ENCODE results near the gene BUD31. TPM values are rescaled to one million over a fixed set of nuclear protein-coding genes. Genes with fewer than 3 reads are reported as not detected.
A peak's percentile ranks its signal among the peaks of the same experiment; 100 is the strongest.

Gene BUD31
- total and polyA plus RNA-seq, 11 donors, result 26.1 to 87.8 (median 47.4) TPM

DNA sequence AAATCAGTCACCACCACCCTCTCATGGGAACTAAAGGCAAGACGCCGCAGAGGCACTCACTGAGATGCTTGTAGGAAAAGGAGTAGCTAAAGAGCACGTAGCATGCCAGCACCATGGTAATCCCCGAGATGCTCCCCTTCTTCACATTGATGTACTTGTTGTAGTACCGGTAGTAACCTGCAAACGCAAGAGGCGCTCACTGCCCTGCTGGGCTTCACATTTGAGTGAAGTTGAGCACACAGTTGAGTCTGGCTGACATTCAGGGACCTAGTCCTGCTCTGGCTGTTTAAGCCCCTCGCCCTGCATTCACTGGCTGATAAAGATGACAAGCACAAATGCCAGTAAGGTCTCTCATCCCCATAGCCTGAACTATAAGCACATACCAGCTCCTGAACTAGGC is 50.3 kb downstream of the BUD31 start:
- H3K27ac ChIP-seq, result no peak overlapping the region
- intact Hi-C loops (cut with DNase I), result no loop called here
- WGBS, 4 donors, result 84 to 91% (median 87%) methylated on average over 8 of the region's 8 CpGs
- no peaks in the 10 kb centered on the region for H3K27me3 ChIP-seq
- no peak for DNase-seq
- no peaks in the 10 kb centered on the region for H3K9me3 ChIP-seq
- H3K4me3 ChIP-seq, result no peak overlapping the region
- ATAC-seq, result no peak
- H3K36me3 ChIP-seq, result peaks cover 0 to 87% (median 75%) of the 10 kb centered on the region in 9 donors
- peaks cover 8 to 48% (median 23%) of the 10 kb centered on the region in 12 donors for H3K4me1 ChIP-seq
- TF ChIP-seq POLR2A (IDR thresholded peaks at IDR 0.05) (no peak), CTCF (IDR thresholded peaks at IDR 0.05) (peak in 3 of 12 donors; percentile 19 to 34 (median 23))

DNA sequence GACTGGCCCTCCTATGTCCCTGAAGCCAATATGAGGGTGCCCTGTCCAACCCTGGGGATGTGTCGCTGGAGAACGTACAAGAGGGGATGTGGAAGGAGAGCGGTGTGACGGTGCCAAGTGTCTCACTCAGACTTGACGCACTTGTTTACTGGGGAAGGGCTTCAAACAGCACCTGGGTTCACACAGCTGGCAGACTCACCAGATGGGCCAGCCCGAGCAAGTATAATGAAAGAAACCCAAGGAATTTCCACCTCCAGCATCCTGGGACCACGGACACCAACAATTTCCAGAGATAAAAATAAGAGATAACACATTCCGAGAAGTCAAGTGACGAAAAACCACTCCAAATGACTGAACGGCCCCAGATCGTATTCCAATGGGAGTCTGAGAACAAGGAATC is 51.9 kb downstream of the BUD31 start:
- intact Hi-C loops (cut with DNase I), result no loop called here

GRCh38 chr7:99461221-99461620 is 52.5 kb downstream of the BUD31 start:
- Histone ChIP-seq H3K4me1 (peaks cover 8 to 61% (median 36%) of the 10 kb centered on the region in 12 donors), H3K9me3 (no peaks in the 10 kb centered on the region), H3K27me3 (no peaks in the 10 kb centered on the region), H3K4me3 (no peak overlapping the region), H3K27ac (no peak overlapping the region), H3K36me3 (peaks cover 0 to 70% (median 55%) of the 10 kb centered on the region in 9 donors)
- WGBS, 4 donors, result 91 to 94% (median 93%) methylated on average over 2 of the region's 2 CpGs
- intact Hi-C loops (cut with DNase I), result no loop called here
- ATAC-seq (no peak), DNase-seq (no peak)
- TF ChIP-seq POLR2A (IDR thresholded peaks at IDR 0.05) (no peak), CTCF (IDR thresholded peaks at IDR 0.05) (no peak)

More for the DNA sequence above, 51.9 kb downstream of the BUD31 start:
- Histone ChIP-seq H3K4me1 (peaks cover 8 to 60% (median 35%) of the 10 kb centered on the region in 12 donors), H3K27me3 (no peaks in the 10 kb centered on the region), H3K36me3 (peaks cover 0 to 74% (median 61%) of the 10 kb centered on the region in 9 donors), H3K4me3 (no peak overlapping the region), H3K27ac (peak overlapping the region in 1 of 12 donors; percentile 10), H3K9me3 (no peaks in the 10 kb centered on the region)
- ATAC-seq (peak in 3 of 4 donors; percentile 3 to 19 (median 12)), DNase-seq (no peak)
- WGBS, 4 donors, result 55 to 69% (median 65%) methylated on average over 11 of the region's 11 CpGs
- no peak for TF ChIP-seq CTCF (IDR thresholded peaks at IDR 0.05)
- no peak for TF ChIP-seq POLR2A (IDR thresholded peaks at IDR 0.05)

DNA sequence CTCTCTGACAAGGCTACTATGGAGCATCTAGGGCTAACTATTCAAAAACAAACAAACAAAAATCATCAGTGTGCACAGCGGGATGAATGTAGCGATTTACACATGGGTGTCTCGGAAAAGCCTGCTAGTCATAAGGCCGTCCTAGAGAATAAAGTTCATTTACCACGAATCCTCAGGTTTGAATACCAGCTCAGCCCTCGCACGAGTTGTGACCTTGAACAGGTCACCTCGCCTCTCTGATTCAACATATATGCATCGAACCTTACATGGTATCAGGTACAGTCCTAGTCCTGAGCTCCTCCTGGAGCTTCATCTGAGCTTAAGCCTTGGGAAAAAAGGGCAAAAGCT is 56.6 kb downstream of the BUD31 start:
- WGBS, 4 donors, result 0 to 10% (median 5%) methylated on average over 9 of the region's 9 CpGs
- H3K36me3 ChIP-seq, result peaks cover 0 to 28% (median 15%) of the 10 kb centered on the region in 9 donors
- peak overlapping the region; percentile 64 to 96 (median 82) for H3K4me3 ChIP-seq
- TF ChIP-seq POLR2A (IDR thresholded peaks at IDR 0.05) (no peak), CTCF (IDR thresholded peaks at IDR 0.05) (no peak)
- ATAC-seq (peak in 2 of 4 donors; percentile 4 to 25), DNase-seq (no peak)
- H3K27ac ChIP-seq, result peak overlapping the region; percentile 77 to 96 (median 92)
- H3K9me3 ChIP-seq, result no peaks in the 10 kb centered on the region
- no peaks in the 10 kb centered on the region for H3K27me3 ChIP-seq
- intact Hi-C loops (cut with DNase I), result loop anchor here in 2 of 10 donors (2.0 to 5.0 kb wide), 2 partner anchors 25 to 37 kb away; partner anchors contain the start of genes ZKSCAN5 (in 1 of the 2) and ZNF394 (in 1 of the 2)
- H3K4me1 ChIP-seq, result peaks cover 8 to 58% (median 29%) of the 10 kb centered on the region in 12 donors
